Karpas-422 (cell line): Measurements from ENCODE around the gene TUB. TPM values are rescaled to one million over a fixed set of nuclear protein-coding genes. Genes with fewer than 3 reads are reported as not detected.

Source experiments
- DNase-seq: peaks from one replicate; pipeline ENCODE4 v3.0.0-alpha.2; 2015
- H2AFZ ChIP-seq: fragments of 200-600 bp; sonication (generic); 2 replicates; pipeline ENCODE4 v1.6.1; 2014; ENCODE audit warnings: antibody characterized with exemption, low read length, mixed read lengths
- H3K27ac ChIP-seq: fragments of 200-600 bp; sonication (generic); 2 replicates; pipeline ENCODE4 v1.5.1; 2014; ENCODE audit warnings: mild to moderate bottlenecking, low read length, moderate library complexity
- H3K27me3 ChIP-seq: fragments of 200-600 bp; sonication (generic); 2 replicates; pipeline ENCODE4 v1.6.1; 2014; ENCODE audit warnings: low read length, mixed read lengths
- H3K36me3 ChIP-seq: fragments of 200-600 bp; sonication (generic); 2 replicates; pipeline ENCODE4 v1.6.1; 2014; ENCODE audit warnings: low read length, mixed read lengths; ENCODE audit not compliant: insufficient read depth
- H3K4me1 ChIP-seq: fragments of 200-600 bp; sonication (generic); 2 replicates; pipeline ENCODE4 v1.6.1; 2014; ENCODE audit warnings: mild to moderate bottlenecking, low read length, mixed read lengths
- H3K4me2 ChIP-seq: fragments of 200-600 bp; sonication (generic); 2 replicates; pipeline ENCODE4 v1.6.1; 2014; ENCODE audit warnings: low read length, low read depth, mild to moderate bottlenecking; ENCODE audit not compliant: poor library complexity, severe bottlenecking
- H3K4me3 ChIP-seq: fragments of 200-600 bp; sonication (generic); 2 replicates; pipeline ENCODE4 v1.5.1; 2014; ENCODE audit warnings: mild to moderate bottlenecking, antibody characterized with exemption, low read length, mixed read lengths
- H3K79me2 ChIP-seq: fragments of 200-600 bp; sonication (generic); 2 replicates; pipeline ENCODE4 v1.6.1; 2014; ENCODE audit warnings: mild to moderate bottlenecking, low read length, mixed read lengths
- H3K9ac ChIP-seq: fragments of 200-600 bp; sonication (generic); 2 replicates; pipeline ENCODE4 v1.6.0; 2014; ENCODE audit warnings: low read length
- H3K9me2 ChIP-seq: fragments of 200-600 bp; sonication (generic), shearing (Covaris generic); replicated peaks from 2 replicates; pipeline ENCODE4 v1.6.0; 2014; ENCODE audit warnings: mild to moderate bottlenecking, low read length, moderate library complexity; ENCODE audit not compliant: insufficient read depth
- H3K9me3 ChIP-seq: fragments of 300-700, 200-600 bp; sonication (generic); 2 replicates; pipeline ENCODE4 v1.6.1; 2014; ENCODE audit warnings: low read length, mixed read lengths
- H4K20me1 ChIP-seq: fragments of 200-600 bp; sonication (generic); 2 replicates; pipeline ENCODE4 v1.6.1; 2014; ENCODE audit warnings: mild to moderate bottlenecking, antibody characterized with exemption, low read length, low read depth; ENCODE audit not compliant: insufficient read depth
- total RNA-seq: library from RNA; depleted of rRNA; stranded (reverse); fragments of >200 nt; shearing (Covaris generic); gene quantifications from 2 replicates; pipeline ENCODE4 v1.2.3, GENCODE V29; 2014; ENCODE audit warnings: low replicate concordance

The TUB gene
- total RNA-seq, 1 experiment from 2014 or later, result not detected

DNA sequence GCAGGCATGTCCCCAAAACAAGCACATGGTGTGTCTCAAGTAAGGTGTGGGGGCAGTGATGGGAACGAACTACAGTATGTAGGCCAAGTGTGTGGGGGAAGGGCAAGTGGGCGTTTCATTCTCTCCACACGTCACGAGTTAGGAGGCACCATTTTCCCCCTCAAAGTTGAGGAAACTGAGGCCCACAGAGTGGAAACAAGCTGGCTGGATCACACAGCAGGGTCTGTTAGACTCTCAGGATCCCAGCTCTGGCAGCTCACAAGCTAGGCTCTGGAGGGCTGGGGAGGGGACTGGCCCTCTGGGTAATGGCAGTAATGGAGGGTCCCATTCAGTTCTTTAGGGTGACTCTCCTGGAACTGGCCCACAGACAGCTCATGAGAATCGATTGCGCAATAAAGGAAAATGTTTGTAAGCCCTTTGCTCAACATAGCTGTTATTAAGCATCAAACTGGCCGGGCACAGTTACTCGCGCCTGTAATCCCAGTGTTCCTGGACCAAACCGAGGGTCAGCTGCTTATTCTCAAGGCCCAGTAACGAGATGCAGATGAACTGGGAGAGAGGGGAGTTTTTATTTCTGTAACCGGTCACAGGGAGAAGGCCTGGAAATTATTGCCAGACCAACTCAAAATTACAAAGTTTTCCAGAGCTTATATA is 24.1 kb upstream of the TUB start:
- Histone ChIP-seq H3K36me3 (no peaks in the 10 kb centered on the region), H3K4me1 (no peaks in the 10 kb centered on the region), H3K79me2 (no peaks in the 10 kb centered on the region), H3K9ac (no peak overlapping the region), H4K20me1 (no peaks in the 10 kb centered on the region), H3K9me2 (no peaks in the 10 kb centered on the region), H3K4me2 (no peak overlapping the region), H3K4me3 (no peak overlapping the region), H3K27me3 (no peaks in the 10 kb centered on the region), H2AFZ (no peak overlapping the region), H3K9me3 (no peaks in the 10 kb centered on the region), H3K27ac (no peak overlapping the region)
- DNase-seq, result no peak

DNA sequence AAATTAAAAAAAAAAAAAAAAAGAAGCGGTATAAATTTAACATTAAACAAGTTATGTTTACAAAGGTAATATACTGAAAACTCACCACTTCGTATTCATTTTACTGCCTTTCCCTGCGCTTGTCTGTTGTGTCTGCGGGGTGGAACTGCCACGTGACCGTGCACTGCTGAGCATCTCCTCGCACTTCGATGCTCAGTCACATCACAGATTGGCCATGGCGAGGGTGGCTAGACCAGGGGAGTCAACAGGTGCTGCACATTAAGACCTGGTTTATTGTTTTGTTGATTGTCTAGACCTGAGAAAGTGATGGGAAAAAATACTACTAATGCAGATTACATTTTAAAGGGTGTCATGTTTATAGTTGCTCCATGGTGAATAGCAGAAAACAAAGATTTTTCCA is 22.8 kb upstream of the TUB start:
- H3K27ac ChIP-seq, result no peak overlapping the region
- H3K4me2 ChIP-seq, result no peak overlapping the region
- no peak overlapping the region for H3K9ac ChIP-seq
- no peaks in the 10 kb centered on the region for H3K9me2 ChIP-seq
- H4K20me1 ChIP-seq, result no peaks in the 10 kb centered on the region
- no peaks in the 10 kb centered on the region for H3K79me2 ChIP-seq
- H2AFZ ChIP-seq, result no peak overlapping the region
- H3K4me3 ChIP-seq, result no peak overlapping the region
- H3K27me3 ChIP-seq, result no peaks in the 10 kb centered on the region
- H3K4me1 ChIP-seq, result no peaks in the 10 kb centered on the region
- DNase-seq, result no peak
- no peaks in the 10 kb centered on the region for H3K9me3 ChIP-seq
- no peaks in the 10 kb centered on the region for H3K36me3 ChIP-seq

DNA sequence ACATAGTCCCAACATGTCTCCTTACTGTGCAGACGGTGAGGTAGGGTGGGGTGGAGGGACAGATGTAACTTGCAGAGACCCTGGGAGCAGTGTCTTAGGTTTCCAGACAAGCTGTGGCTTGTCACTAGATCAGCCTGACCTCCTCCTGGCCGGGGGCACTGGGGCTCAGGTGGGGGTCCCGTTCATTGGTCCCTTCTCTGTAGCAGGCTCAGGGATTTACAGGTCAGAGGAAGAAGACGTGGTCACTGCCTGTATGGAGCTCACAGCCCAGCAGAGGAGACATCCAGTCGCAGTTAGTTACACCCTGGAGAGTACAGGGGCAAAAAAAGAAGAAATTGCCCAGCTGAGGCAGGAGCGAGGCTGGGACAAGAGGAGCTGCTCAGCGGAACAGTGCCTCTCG is 22.0 kb upstream of the TUB start:
- DNase-seq, result no peak
- H3K79me2 ChIP-seq, result no peaks in the 10 kb centered on the region

DNA sequence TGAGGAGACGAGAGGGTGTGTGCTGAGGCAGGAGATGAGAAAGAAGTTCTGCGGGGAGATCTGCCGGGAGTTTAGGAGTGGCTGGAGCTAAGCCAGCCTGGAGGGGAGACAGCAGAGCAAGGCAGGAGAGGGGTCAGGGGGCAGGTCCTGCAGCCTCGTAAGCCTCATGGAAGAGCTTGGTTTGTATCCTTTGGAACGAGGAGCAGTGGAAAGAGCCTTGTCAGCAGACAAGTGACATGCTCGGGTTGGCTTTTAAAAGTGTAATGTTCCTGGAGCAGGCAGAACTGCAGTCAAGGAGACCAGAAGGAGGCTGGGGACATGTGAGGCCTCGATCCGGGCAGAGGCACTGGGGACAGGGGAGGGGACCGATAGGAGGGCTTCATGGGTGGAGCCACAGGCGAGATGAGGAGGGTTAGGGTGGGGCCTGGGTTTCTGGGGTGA is 21.4 kb upstream of the TUB start:
- H3K27me3 ChIP-seq, result no peaks in the 10 kb centered on the region
- no peaks in the 10 kb centered on the region for H4K20me1 ChIP-seq
- H3K4me1 ChIP-seq, result no peaks in the 10 kb centered on the region
- H3K36me3 ChIP-seq, result no peaks in the 10 kb centered on the region
- H3K4me2 ChIP-seq, result no peak overlapping the region
- H3K9ac ChIP-seq, result no peak overlapping the region
- H3K4me3 ChIP-seq, result no peak overlapping the region
- no peaks in the 10 kb centered on the region for H3K9me2 ChIP-seq
- DNase-seq, result no peak
- H3K9me3 ChIP-seq, result no peaks in the 10 kb centered on the region
- no peak overlapping the region for H2AFZ ChIP-seq
- no peak overlapping the region for H3K27ac ChIP-seq
- no peaks in the 10 kb centered on the region for H3K79me2 ChIP-seq

More for the DNA sequence above, 22.0 kb upstream of the TUB start:
- Histone ChIP-seq H2AFZ (no peak overlapping the region), H3K9me3 (no peaks in the 10 kb centered on the region), H3K36me3 (no peaks in the 10 kb centered on the region), H4K20me1 (no peaks in the 10 kb centered on the region), H3K4me3 (no peak overlapping the region), H3K27ac (no peak overlapping the region), H3K27me3 (no peaks in the 10 kb centered on the region), H3K9me2 (no peaks in the 10 kb centered on the region), H3K9ac (no peak overlapping the region), H3K4me2 (no peak overlapping the region), H3K4me1 (no peaks in the 10 kb centered on the region)

DNA sequence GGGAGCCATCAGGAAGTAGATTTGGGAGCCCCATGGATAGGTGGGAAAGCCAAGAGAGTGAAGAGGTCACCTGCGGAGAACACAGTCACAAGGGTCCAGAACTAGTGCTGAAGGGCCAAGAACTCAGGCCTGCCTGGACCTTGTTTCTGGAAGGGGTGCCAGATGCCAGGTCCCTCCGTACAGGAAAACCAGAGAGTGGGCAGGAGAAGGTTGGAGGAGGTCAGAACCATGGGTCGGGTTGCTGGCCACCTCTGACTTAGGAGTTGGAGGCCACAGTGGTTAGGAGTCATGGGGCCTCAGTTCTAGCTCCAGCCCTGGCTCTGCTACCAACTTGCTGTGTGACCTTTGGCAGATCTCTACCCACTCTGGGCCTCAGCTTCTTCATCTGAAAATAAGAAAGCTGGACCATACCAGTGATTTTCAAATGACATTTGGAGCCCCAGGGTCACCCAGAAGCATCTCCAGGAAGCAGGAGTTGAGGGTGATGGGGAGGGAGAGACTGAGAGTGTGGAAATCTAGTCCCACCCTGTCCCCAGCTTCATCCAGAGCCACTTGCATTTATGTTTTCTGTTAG is 20.8 kb upstream of the TUB start:
- H2AFZ ChIP-seq, result no peak overlapping the region
- H3K27ac ChIP-seq, result no peak overlapping the region
- H3K9ac ChIP-seq, result no peak overlapping the region
- no peak overlapping the region for H3K4me2 ChIP-seq
- no peak for DNase-seq
- no peaks in the 10 kb centered on the region for H3K36me3 ChIP-seq
- H4K20me1 ChIP-seq, result no peaks in the 10 kb centered on the region
- H3K79me2 ChIP-seq, result no peaks in the 10 kb centered on the region
- no peaks in the 10 kb centered on the region for H3K9me2 ChIP-seq
- no peaks in the 10 kb centered on the region for H3K9me3 ChIP-seq
- H3K4me1 ChIP-seq, result no peaks in the 10 kb centered on the region
- H3K27me3 ChIP-seq, result no peaks in the 10 kb centered on the region
- H3K4me3 ChIP-seq, result no peak overlapping the region

DNA sequence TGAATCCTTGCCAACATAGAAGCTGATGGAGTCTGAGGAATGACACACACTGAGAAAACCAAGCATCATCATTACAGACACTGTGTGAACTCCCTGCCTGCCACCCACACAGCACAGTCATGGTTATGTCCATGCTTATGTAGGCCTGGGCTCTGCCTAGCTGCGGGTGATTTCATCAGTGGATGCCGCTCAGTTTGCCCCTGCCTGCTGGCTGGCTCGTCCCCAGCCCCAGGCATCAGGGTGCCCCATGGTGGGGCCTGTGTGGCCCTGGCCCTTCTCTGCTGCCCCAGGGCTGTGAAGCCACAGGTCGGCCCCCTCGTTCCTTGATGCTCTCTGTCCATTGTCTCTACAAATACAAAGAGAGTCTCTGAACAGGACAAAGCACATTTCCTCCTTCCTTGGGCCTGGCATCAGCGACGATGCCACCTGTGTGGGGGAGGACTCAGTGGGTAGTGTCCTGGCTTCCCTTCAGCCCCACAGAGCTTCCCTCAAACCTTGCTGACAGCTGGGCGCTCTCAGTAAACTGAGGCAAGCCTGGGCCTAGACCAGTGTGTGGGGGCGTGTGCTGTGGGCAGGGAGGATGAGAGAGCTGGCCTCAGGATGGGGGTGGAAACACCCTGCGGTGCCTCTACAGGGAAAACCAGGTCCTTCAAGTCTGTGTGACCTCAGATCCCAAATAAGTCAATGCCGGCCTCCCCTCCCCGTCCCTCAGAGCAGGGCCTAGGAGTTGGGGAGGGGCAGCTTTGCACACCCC is 20.0 kb upstream of the TUB start:
- H3K79me2 ChIP-seq, result no peaks in the 10 kb centered on the region
- no peaks in the 10 kb centered on the region for H3K9me2 ChIP-seq
- no peaks in the 10 kb centered on the region for H3K27me3 ChIP-seq
- H3K9ac ChIP-seq, result no peak overlapping the region
- no peak overlapping the region for H3K4me2 ChIP-seq
- no peak overlapping the region for H3K4me3 ChIP-seq
- DNase-seq, result no peak
- H3K27ac ChIP-seq, result no peak overlapping the region
- no peaks in the 10 kb centered on the region for H4K20me1 ChIP-seq
- no peak overlapping the region for H2AFZ ChIP-seq
- H3K9me3 ChIP-seq, result no peaks in the 10 kb centered on the region
- H3K36me3 ChIP-seq, result no peaks in the 10 kb centered on the region
- no peaks in the 10 kb centered on the region for H3K4me1 ChIP-seq

DNA sequence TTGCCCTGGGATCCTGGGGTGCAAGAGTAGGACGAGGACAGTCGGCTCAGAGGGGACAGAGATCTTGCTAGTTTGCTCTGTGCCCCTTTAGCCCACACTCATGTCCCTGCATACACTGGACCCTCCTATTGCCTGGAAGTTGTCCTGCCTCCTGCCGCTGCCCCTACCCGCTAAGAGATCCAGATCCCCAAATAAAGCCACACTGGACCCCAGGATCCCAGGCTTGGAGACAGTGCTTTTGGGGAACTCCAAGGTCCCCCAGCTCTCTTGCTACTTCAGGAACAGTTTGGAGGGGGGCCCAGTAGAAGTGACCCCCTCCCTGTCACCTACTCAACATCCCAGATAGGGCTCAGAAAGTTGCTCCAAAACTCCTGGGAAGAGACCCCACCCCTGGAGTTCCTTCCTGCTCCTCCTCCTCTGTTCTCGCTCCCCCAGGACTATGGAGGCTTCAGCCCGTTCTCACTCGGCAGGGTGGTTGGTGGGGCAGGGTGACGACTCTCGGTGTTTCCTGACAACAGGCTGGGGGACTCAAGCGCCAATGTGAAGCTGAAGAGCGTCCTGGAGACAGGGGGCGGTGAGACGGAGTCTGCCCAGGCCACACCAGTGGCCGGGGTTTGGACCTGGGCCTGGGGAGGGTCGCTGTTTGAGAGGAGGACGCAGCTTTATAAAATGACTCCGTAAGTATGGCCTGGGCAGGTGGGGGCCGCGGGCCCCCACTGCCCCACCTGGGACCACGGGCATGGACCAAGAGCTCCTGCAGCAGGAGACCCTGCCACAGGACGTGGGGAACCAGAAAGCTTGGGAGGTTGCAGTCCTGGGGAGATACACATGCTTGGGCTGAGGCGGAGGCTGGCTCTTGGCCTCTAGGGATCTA is 19.2 kb upstream of the TUB start:
- H3K4me3 ChIP-seq, result no peak overlapping the region
- no peaks in the 10 kb centered on the region for H3K79me2 ChIP-seq
- no peak overlapping the region for H2AFZ ChIP-seq
- no peaks in the 10 kb centered on the region for H3K9me3 ChIP-seq
- H4K20me1 ChIP-seq, result no peaks in the 10 kb centered on the region
- no peaks in the 10 kb centered on the region for H3K9me2 ChIP-seq
- H3K4me2 ChIP-seq, result no peak overlapping the region
- H3K9ac ChIP-seq, result no peak overlapping the region
- DNase-seq, result no peak
- no peaks in the 10 kb centered on the region for H3K4me1 ChIP-seq
- no peak overlapping the region for H3K27ac ChIP-seq
- no peaks in the 10 kb centered on the region for H3K36me3 ChIP-seq
- H3K27me3 ChIP-seq, result no peaks in the 10 kb centered on the region

DNA sequence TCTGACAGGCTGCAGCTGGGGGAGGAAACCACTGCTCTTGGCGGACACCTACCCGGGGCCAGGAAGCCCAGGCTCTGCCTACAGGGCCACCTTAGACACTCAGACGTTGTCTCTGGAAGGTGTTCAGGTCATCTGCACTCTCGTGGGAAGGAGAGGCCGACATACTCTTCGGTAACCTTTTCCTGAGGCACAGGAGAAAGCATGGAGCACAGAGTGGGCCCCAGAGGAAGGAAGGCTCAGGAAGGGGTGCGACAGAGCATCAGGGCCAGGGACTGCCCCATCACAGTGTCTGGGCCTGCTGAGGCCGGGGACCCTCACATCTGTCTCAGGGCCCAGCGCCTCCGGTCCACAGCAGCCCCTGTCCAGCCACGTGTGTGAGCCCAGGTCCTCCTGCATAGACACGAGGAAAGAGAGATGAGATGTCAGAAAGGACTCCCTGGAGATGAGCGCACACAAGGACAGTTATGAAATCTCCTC is 18.2 kb upstream of the TUB start:
- no peaks in the 10 kb centered on the region for H4K20me1 ChIP-seq
- H2AFZ ChIP-seq, result no peak overlapping the region
- no peaks in the 10 kb centered on the region for H3K79me2 ChIP-seq
- no peaks in the 10 kb centered on the region for H3K27me3 ChIP-seq
- no peak for DNase-seq
- no peak overlapping the region for H3K9ac ChIP-seq
- H3K4me1 ChIP-seq, result no peaks in the 10 kb centered on the region
- H3K9me2 ChIP-seq, result no peaks in the 10 kb centered on the region
- no peak overlapping the region for H3K27ac ChIP-seq
- no peaks in the 10 kb centered on the region for H3K9me3 ChIP-seq
- no peak overlapping the region for H3K4me3 ChIP-seq
- H3K36me3 ChIP-seq, result no peaks in the 10 kb centered on the region
- H3K4me2 ChIP-seq, result no peak overlapping the region
